Muscle layer of colon (tissue), 2 donors: ENCODE measurements around the gene INAFM1.

ENCODE experiments used
- H3K27ac ChIP-seq: one replicate; pipeline ENCODE4 v1.7.0; 2013; ENCODE audit warnings: low read depth, mild to moderate bottlenecking, low read length, moderate library complexity
- H3K27me3 ChIP-seq, 2 donors: one replicate each; pipeline ENCODE4 v1.7.0; 2013; ENCODE audit warnings: low read length in 2 of 2, mild to moderate bottlenecking in 2 of 2; ENCODE audit not compliant: insufficient read depth in 2 of 2, control insufficient read depth in 1 of 2
- H3K36me3 ChIP-seq: one replicate; pipeline ENCODE4 v1.7.0; 2013; ENCODE audit warnings: mild to moderate bottlenecking, low read length; ENCODE audit not compliant: insufficient read depth
- H3K4me1 ChIP-seq: one replicate; pipeline ENCODE4 v1.7.0; 2013; ENCODE audit warnings: mild to moderate bottlenecking, low read length; ENCODE audit not compliant: insufficient read depth
- H3K4me3 ChIP-seq, 2 donors: one replicate each; pipeline ENCODE4 v1.7.0; 2013; ENCODE audit warnings: low read length in 2 of 2, low read depth in 1 of 2, mild to moderate bottlenecking in 1 of 2, moderate library complexity in 1 of 2
- H3K9ac ChIP-seq: one replicate; pipeline ENCODE4 v1.7.0; 2013; ENCODE audit warnings: low read length
- H3K9me3 ChIP-seq: one replicate; pipeline ENCODE4 v1.7.0; 2013; ENCODE audit warnings: mild to moderate bottlenecking, low read length
- donor health status: abdominal sarcoma.
- donor health status: Adenocarcinoma of cecum.

Gene INAFM1

DNA sequence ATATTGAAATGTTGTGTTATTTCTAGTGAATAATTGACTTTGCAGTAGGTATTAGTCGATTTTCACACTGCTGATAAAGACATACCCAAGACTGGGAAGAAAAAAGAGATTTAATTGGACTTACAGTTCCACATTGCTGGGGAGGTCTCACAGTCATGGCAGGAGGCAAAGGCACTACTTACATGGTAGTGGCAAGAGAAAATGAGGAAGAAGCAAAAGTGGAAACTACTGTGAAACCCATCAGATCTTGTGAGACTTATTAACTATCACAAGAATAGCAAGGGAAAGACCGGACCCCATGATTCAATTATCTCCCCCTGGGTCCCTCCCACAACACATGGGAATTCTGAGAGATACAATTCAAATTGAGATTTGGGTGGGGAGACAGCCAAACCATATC is 47.4 kb downstream of the INAFM1 start:
- Histone ChIP-seq H3K4me3 (no peak overlapping the region), H3K27ac (no peak overlapping the region), H3K4me1 (no peaks in the 10 kb centered on the region), H3K27me3 (peaks cover 0 to 3% of the 10 kb centered on the region in 2 donors), H3K9me3 (no peaks in the 10 kb centered on the region), H3K36me3 (no peaks in the 10 kb centered on the region), H3K9ac (no peak overlapping the region)

DNA sequence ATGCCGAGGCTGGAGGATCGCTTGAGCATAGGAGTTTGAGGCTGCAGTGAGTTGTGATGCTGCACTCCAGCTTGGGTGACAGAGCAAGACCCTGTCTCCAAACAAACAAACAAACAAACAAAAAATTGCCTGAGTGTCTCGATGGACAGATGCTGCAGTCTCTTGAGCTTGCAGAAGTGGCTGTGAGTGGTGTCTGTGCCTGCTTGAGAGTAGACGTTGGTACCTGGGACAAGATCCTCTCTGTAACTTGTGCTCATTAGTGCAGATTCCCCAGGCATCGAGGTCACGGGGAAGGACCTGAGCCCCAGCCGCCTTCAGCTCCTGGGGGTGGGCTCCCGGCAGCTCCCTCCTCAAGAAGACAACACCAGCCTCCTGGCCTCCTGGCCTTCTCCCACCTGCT is 48.7 kb downstream of the INAFM1 start:
- no peaks in the 10 kb centered on the region for H3K36me3 ChIP-seq
- peaks cover 0 to 3% of the 10 kb centered on the region in 2 donors for H3K27me3 ChIP-seq
- no peaks in the 10 kb centered on the region for H3K4me1 ChIP-seq
- H3K4me3 ChIP-seq = no peak overlapping the region
- H3K9ac ChIP-seq = no peak overlapping the region
- H3K27ac ChIP-seq = peak overlapping the region; percentile 42
- H3K9me3 ChIP-seq = no peaks in the 10 kb centered on the region

DNA sequence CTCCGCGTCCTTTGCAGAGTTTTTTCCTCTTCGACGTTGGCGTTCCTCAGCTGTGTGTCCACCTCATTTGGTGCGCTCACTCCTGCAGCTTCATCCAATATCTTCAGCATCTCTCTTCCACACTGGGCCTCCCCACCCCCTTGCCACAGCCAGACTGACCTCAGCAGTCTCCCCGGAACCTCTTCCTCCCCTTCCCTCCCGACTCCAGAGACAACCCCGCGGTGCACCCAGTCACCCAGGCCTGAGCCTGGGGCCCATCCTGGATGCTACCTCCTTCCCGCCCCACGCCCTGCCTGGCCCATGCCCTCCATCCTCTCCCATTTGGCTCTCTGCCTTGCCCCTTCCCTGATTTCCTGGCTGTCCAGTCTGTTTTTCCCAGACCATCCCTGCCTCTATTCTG is 49.2 kb downstream of the INAFM1 start:
- peak overlapping the region; percentile 42 for H3K27ac ChIP-seq
- H3K4me1 ChIP-seq = no peaks in the 10 kb centered on the region
- no peaks in the 10 kb centered on the region for H3K9me3 ChIP-seq
- H3K27me3 ChIP-seq = peaks cover 0 to 3% of the 10 kb centered on the region in 2 donors
- H3K9ac ChIP-seq = no peak overlapping the region
- H3K36me3 ChIP-seq = no peaks in the 10 kb centered on the region
- H3K4me3 ChIP-seq = no peak overlapping the region

DNA sequence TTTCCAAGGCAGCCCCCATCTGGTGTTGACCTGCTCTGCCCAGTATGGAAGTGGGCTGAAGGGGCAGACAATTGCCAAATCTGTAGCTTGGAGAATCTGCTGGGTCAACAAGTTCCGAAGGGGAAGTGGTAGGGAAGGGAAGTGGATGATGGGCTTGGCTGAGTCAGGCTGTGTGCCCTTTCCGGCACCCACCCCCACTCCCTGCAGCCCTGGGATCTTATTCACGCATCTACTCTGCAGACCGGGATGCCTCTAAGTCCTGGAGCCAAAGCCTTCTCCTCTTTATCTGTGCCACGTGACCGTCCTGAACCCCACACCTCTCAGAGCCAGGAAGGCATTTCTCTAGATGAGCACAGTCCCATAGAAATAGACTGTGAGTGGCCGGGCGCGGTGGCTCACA is 49.8 kb downstream of the INAFM1 start:
- Histone ChIP-seq H3K4me3 (no peak overlapping the region), H3K9me3 (no peaks in the 10 kb centered on the region), H3K27ac (no peak overlapping the region), H3K4me1 (no peaks in the 10 kb centered on the region), H3K36me3 (no peaks in the 10 kb centered on the region), H3K9ac (no peak overlapping the region), H3K27me3 (peaks cover 0 to 3% of the 10 kb centered on the region in 2 donors)
